H9 (cell line): ENCODE data around the gene AP2M1. TPM values are rescaled to one million over a fixed set of nuclear protein-coding genes. Genes with fewer than 3 reads are reported as not detected.
A peak's percentile ranks its signal among the peaks of the same experiment; 100 is the strongest.

Experiments
- DNase-seq: peaks from one replicate; pipeline ENCODE4 v3.0.0-alpha.2; 2017
- H2AFZ ChIP-seq: one replicate; pipeline ENCODE4 v1.6.1; 2013; ENCODE audit warnings: mild to moderate bottlenecking, low read length, control low read depth, moderate library complexity
- H2AK5ac ChIP-seq: 2 replicates; pipeline ENCODE4 v1.6.1; 2013; ENCODE audit warnings: low read length, control low read depth, mixed read lengths; ENCODE audit not compliant: insufficient read length
- H2BK120ac ChIP-seq: one replicate; pipeline ENCODE4 v1.6.1; 2013; ENCODE audit warnings: low read depth, mild to moderate bottlenecking, low read length, control low read depth, inconsistent platforms; ENCODE audit not compliant: poor library complexity, severe bottlenecking
- H2BK12ac ChIP-seq: 2 replicates; pipeline ENCODE4 v1.6.1; 2013; ENCODE audit warnings: low read length, control low read depth, mixed read lengths, low read depth; ENCODE audit not compliant: insufficient read length
- H2BK15ac ChIP-seq: 2 replicates; pipeline ENCODE4 v1.6.1; 2013; ENCODE audit warnings: low read depth, low read length, control low read depth
- H2BK20ac ChIP-seq: one replicate; pipeline ENCODE4 v1.6.1; 2013; ENCODE audit warnings: low read depth, mild to moderate bottlenecking, low read length, control low read depth, inconsistent platforms; ENCODE audit not compliant: poor library complexity, severe bottlenecking
- H2BK5ac ChIP-seq: 2 replicates; pipeline ENCODE4 v1.6.1; 2013; ENCODE audit warnings: low read length, control low read depth, mixed read lengths; ENCODE audit not compliant: insufficient read length
- H3K14ac ChIP-seq: 2 replicates; pipeline ENCODE4 v1.6.1; 2013; ENCODE audit warnings: low read length, control low read depth; ENCODE audit not compliant: insufficient read depth
- H3K18ac ChIP-seq: 2 replicates; pipeline ENCODE4 v1.6.1; 2013; ENCODE audit warnings: low read depth, mild to moderate bottlenecking, mixed read lengths, low read length, control low read depth; ENCODE audit not compliant: insufficient read length
- H3K23ac ChIP-seq: 2 replicates; pipeline ENCODE4 v1.6.1; 2013; ENCODE audit warnings: low read length, control low read depth, mixed read lengths, low read depth; ENCODE audit not compliant: insufficient read length
- H3K23me2 ChIP-seq: 2 replicates; pipeline ENCODE4 v1.6.1; 2013; ENCODE audit warnings: low read depth, mild to moderate bottlenecking, mixed read lengths, low read length, control low read depth; ENCODE audit not compliant: insufficient read length, poor library complexity, severe bottlenecking
- H3K27ac ChIP-seq: 2 replicates; pipeline ENCODE4 v1.5.1; 2013; ENCODE audit warnings: low read length, control low read depth, mixed read lengths, low read depth; ENCODE audit not compliant: insufficient read length
- H3K27me3 ChIP-seq: 2 replicates; pipeline ENCODE4 v1.6.1; 2013; ENCODE audit warnings: low read length, control low read depth, inconsistent platforms; ENCODE audit not compliant: insufficient read depth
- H3K4ac ChIP-seq: 2 replicates; pipeline ENCODE4 v1.6.1; 2013; ENCODE audit warnings: low read depth, mild to moderate bottlenecking, control low read depth, inconsistent platforms, low read length, moderate library complexity
- H3K4me1 ChIP-seq: 2 replicates; pipeline ENCODE4 v1.6.1; 2013; ENCODE audit warnings: low read length, control low read depth, inconsistent platforms; ENCODE audit not compliant: insufficient read depth
- H3K4me2 ChIP-seq: 2 replicates; pipeline ENCODE4 v1.6.1; 2013; ENCODE audit warnings: low read length, control low read depth, mixed read lengths; ENCODE audit not compliant: insufficient read length, insufficient read depth
- H3K56ac ChIP-seq: 2 replicates; pipeline ENCODE4 v1.6.1; 2013; ENCODE audit warnings: low read depth, mild to moderate bottlenecking, mixed read lengths, low read length, control low read depth; ENCODE audit not compliant: insufficient read length
- H3K79me1 ChIP-seq: 2 replicates; pipeline ENCODE4 v1.6.1; 2013; ENCODE audit warnings: low read depth, mild to moderate bottlenecking, moderate library complexity, low read length, control low read depth, inconsistent platforms; ENCODE audit not compliant: insufficient read depth, poor library complexity, severe bottlenecking
- H3K79me2 ChIP-seq: 2 replicates; pipeline ENCODE4 v1.6.1; 2013; ENCODE audit warnings: low read length, control low read depth, inconsistent platforms; ENCODE audit not compliant: insufficient read depth
- H3K9ac ChIP-seq: 2 replicates; pipeline ENCODE4 v1.6.1; 2013; ENCODE audit warnings: low read length, control low read depth, mixed read lengths; ENCODE audit not compliant: insufficient read length; ENCODE audit errors: extremely low read depth
- H3K9me3 ChIP-seq: one replicate; pipeline ENCODE4 v1.6.1; 2013; ENCODE audit warnings: low read depth, low read length, inconsistent platforms; ENCODE audit not compliant: control insufficient read depth
- H3T11ph ChIP-seq: one replicate; pipeline ENCODE4 v1.6.1; 2013; ENCODE audit warnings: mild to moderate bottlenecking, low read length, control low read depth, inconsistent platforms
- H4K20me1 ChIP-seq: one replicate; pipeline ENCODE4 v1.6.1; 2013; ENCODE audit not compliant: control insufficient read depth, insufficient read length, insufficient read depth
- H4K5ac ChIP-seq: 2 replicates; pipeline ENCODE4 v1.6.1; 2013; ENCODE audit warnings: low read depth, mild to moderate bottlenecking, mixed read lengths, low read length, control low read depth; ENCODE audit not compliant: insufficient read length
- H4K8ac ChIP-seq: replicated peaks from 2 replicates; pipeline ENCODE4 v1.6.1; 2013; ENCODE audit warnings: low read length, control low read depth, mixed read lengths, low read depth; ENCODE audit not compliant: insufficient read length
- H4K91ac ChIP-seq: 2 replicates; pipeline ENCODE4 v1.6.1; 2013; ENCODE audit warnings: low read depth, mild to moderate bottlenecking, moderate library complexity, mixed read lengths, low read length, control low read depth; ENCODE audit not compliant: insufficient read length
- H3K27ac Mint-ChIP-seq, 3 experiments: 2 replicates in 2 of 3; 3 replicates in 1 of 3; pipeline ENCODE4 v1.8.0; 2020 to 2021; ENCODE audit warnings: mixed read lengths in 3 of 3, mild to moderate bottlenecking in 1 of 3, moderate library complexity in 1 of 3
- H3K27me3 Mint-ChIP-seq: 2 replicates; pipeline ENCODE4 v1.8.0; 2021; ENCODE audit warnings: low read depth, mild to moderate bottlenecking, moderate library complexity, mixed read lengths
- H3K36me3 Mint-ChIP-seq, 3 experiments: 2 replicates in 2 of 3; 3 replicates in 1 of 3; pipeline ENCODE4 v1.8.0; 2020 to 2021; ENCODE audit warnings: low read depth in 3 of 3, mixed read lengths in 3 of 3; ENCODE audit not compliant: insufficient read depth in 1 of 3
- H3K4me1 Mint-ChIP-seq, 2 experiments: 2 replicates each; pipeline ENCODE4 v1.8.0; 2020; ENCODE audit warnings: mixed read lengths in 2 of 2
- H3K4me3 Mint-ChIP-seq, 2 experiments: 2 replicates in 1 of 2; 3 replicates in 1 of 2; pipeline ENCODE4 v1.8.0; 2020 to 2021; ENCODE audit warnings: mild to moderate bottlenecking in 2 of 2, mixed read lengths in 2 of 2, moderate library complexity in 1 of 2
- H3K9me3 Mint-ChIP-seq, 2 experiments: 2 replicates in 1 of 2; 3 replicates in 1 of 2; pipeline ENCODE4 v1.8.0; 2020; ENCODE audit warnings: mild to moderate bottlenecking in 2 of 2, mixed read lengths in 2 of 2, moderate library complexity in 1 of 2
- WGBS: extraction: QIAGEN DNeasy Blood & Tissue Kit; methylation state at CpG from one replicate; pipeline ENCODE4 v1.1.7; 2013; ENCODE audit warnings: missing lambda C conversion rate, low lambda C conversion rate, mixed read lengths; ENCODE audit not compliant: insufficient read length; ENCODE audit errors: extremely low coverage; 5-methylcytosine and 5-hydroxymethylcytosine counted together
- total RNA-seq: library from RNA; stranded (reverse); gene quantifications from 2 replicates; pipeline ENCODE4 v1.2.1, GENCODE V29; 2021
- TF ChIP-seq, protein P1 (sequence below): fragments of 200-600 bp; sonication (generic); conservative IDR thresholded peaks from 3 replicates; pipeline ENCODE4 v1.8.0; 2021; ENCODE audit warnings: antibody characterized with exemption, mild to moderate bottlenecking

Gene AP2M1
- total RNA-seq, 1 experiment from 2014 or later, result 443 TPM

DNA sequence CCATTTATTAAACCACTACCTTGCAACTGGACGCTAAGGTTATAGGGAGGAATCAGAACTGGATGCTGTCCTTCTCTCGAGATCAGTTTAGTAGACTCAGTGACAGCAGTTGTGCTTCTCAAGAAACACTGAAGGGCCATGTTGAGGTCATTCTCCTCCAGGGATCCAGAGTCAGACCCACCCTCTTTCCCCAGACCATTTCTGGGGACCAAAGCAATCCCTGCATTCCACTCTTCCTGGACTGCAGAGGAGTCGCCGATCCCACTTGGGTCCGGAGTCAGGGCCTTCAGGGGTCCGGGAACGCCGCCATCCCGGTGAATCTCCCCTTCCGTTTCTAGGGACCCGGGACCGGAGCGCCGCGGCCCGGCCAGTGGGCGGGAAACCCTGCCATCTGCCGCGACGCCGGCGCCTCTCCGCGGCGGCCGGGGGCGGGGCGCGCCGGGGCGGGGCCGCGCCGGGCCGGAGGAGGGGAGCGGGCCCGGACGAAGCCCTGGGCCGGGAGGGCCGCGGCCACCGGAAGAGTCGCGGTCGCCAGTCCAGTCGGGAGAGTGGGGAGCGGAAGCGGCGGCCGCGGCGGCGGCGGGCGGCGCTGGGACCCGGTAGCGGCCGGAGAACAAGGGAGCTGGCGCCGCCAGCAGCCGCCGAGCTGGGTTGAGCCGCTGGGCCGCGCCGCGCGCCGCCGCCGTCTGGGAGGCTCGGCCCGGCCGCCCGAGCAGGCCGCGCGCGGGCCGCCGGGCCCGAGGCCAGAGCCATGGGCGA lies 19.6 kb upstream of the AP2M1 start, which contains the start of gene DVL3:
Gene DVL3, plus strand, starts transcription at position 493 of the 759 bp plus-strand sequence. Its CDS starts 259 bp downstream, at position 752.
- H4K8ac ChIP-seq, result no peak within 1 kb of the TSS
- H3K9ac ChIP-seq, result peak within 1 kb of the TSS; percentile 75
- peak within 1 kb of the TSS; percentile 67; the same call in 1 of the 2 replicates for H3K14ac ChIP-seq
- H3K4me2 ChIP-seq, result peak within 1 kb of the TSS; percentile 75
- peaks cover 1 to 5% (median 4%) of the 10 kb centered on the region in 3 experiments; a peak in 5 of 7 replicates for H3K36me3 Mint-ChIP-seq
- H4K20me1 ChIP-seq, result no peaks in the 10 kb centered on the region
- H3K4me1 Mint-ChIP-seq, result peaks cover 11 to 21% of the 10 kb centered on the region in 2 experiments
- H3K23me2 ChIP-seq, result peaks cover 6% of the 10 kb centered on the region
- H4K5ac ChIP-seq, result no peak within 1 kb of the TSS
- WGBS, result no CpG with 5 or more reads among the region's 84 CpGs
- peaks cover 3% of the 10 kb centered on the region for H3K79me1 ChIP-seq
- H2AFZ ChIP-seq, result no peak within 1 kb of the TSS
- H3K56ac ChIP-seq, result no peak within 1 kb of the TSS
- peaks cover 18% of the 10 kb centered on the region; the same call in 1 of the 2 replicates for H3K79me2 ChIP-seq
- peak within 1 kb of the TSS; percentile 27 for H3K18ac ChIP-seq
- no peak within 1 kb of the TSS for H2BK120ac ChIP-seq
- no peaks in the 10 kb centered on the region for H3K27me3 Mint-ChIP-seq
- no peak within 1 kb of the TSS for H3T11ph ChIP-seq
- no peaks in the 10 kb centered on the region; the same call in 1 of the 2 replicates for H3K4me1 ChIP-seq
- H3K27me3 ChIP-seq, result no peaks in the 10 kb centered on the region
- peak within 1 kb of the TSS; percentile 93 to 98 (median 96) for H3K27ac Mint-ChIP-seq
- H3K23ac ChIP-seq, result no peak within 1 kb of the TSS
- no peak within 1 kb of the TSS for H2BK12ac ChIP-seq
- no peak within 1 kb of the TSS for H4K91ac ChIP-seq
- no peak within 1 kb of the TSS for H2BK15ac ChIP-seq
- H2AK5ac ChIP-seq, result no peak within 1 kb of the TSS
- peak within 1 kb of the TSS; percentile 13 for H3K27ac ChIP-seq
- TF ChIP-seq, protein P1, sequence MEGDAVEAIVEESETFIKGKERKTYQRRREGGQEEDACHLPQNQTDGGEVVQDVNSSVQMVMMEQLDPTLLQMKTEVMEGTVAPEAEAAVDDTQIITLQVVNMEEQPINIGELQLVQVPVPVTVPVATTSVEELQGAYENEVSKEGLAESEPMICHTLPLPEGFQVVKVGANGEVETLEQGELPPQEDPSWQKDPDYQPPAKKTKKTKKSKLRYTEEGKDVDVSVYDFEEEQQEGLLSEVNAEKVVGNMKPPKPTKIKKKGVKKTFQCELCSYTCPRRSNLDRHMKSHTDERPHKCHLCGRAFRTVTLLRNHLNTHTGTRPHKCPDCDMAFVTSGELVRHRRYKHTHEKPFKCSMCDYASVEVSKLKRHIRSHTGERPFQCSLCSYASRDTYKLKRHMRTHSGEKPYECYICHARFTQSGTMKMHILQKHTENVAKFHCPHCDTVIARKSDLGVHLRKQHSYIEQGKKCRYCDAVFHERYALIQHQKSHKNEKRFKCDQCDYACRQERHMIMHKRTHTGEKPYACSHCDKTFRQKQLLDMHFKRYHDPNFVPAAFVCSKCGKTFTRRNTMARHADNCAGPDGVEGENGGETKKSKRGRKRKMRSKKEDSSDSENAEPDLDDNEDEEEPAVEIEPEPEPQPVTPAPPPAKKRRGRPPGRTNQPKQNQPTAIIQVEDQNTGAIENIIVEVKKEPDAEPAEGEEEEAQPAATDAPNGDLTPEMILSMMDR, result no peak
- no peak within 1 kb of the TSS for H2BK5ac ChIP-seq
- peak within 1 kb of the TSS; percentile 93 to 99 for H3K4me3 Mint-ChIP-seq
- DNase-seq, result peak; percentile 59
- no peaks in the 10 kb centered on the region; a peak in 1 of 5 replicates for H3K9me3 Mint-ChIP-seq
- no peak within 1 kb of the TSS for H3K4ac ChIP-seq
- no peak within 1 kb of the TSS for H2BK20ac ChIP-seq
- H3K9me3 ChIP-seq, result no peaks in the 10 kb centered on the region
